Activated CD8-positive, alpha-beta T cell treated with anti-CD3 and anti-CD28 coated beads for 36 hours (primary cell): ENCODE measurements around the gene TIPARP. TPM values are rescaled to one million over a fixed set of nuclear protein-coding genes. Genes with fewer than 3 reads are reported as not detected.
A peak's percentile ranks its signal among the peaks of the same experiment; 100 is the strongest.
"Not testable (repeated sequence)": the region's sequence is repeated elsewhere in the genome, so short reads cannot be mapped to it uniquely, and the experiment has no call there.

Experiments used
- ATAC-seq: fragments of 200-7000 bp; cut with Tn5 transposase; one replicate; pipeline ENCODE4 v1.10.0; 2021; ENCODE audit warnings: mild to moderate bottlenecking, moderate library complexity
- CTCF ChIA-PET: fragments of 350-600 bp; sonication (Branson Sonifier 250); formaldehyde crosslinking; loops from one replicate; lab custom pipeline; 2021; ENCODE audit warnings: antibody characterized with exemption; lab: Charles Lee
- POLR2A ChIA-PET: fragments of 350-600 bp; sonication (Branson Sonifier 250); formaldehyde crosslinking; loops from one replicate; lab custom pipeline; 2021; ENCODE audit warnings: antibody characterized with exemption; lab: Charles Lee
- DNase-seq: peaks from one replicate; pipeline ENCODE4 v3.0.0-alpha.2; 2020
- H3K27ac Mint-ChIP-seq: one replicate; pipeline ENCODE4 v1.8.0; 2021; ENCODE audit warnings: mild to moderate bottlenecking, mixed read lengths
- H3K27me3 Mint-ChIP-seq: one replicate; pipeline ENCODE4 v1.8.0; 2021; ENCODE audit warnings: mixed read lengths
- H3K36me3 Mint-ChIP-seq: one replicate; pipeline ENCODE4 v1.8.0; 2021; ENCODE audit warnings: low read depth, mixed read lengths
- H3K4me1 Mint-ChIP-seq: one replicate; pipeline ENCODE4 v1.8.0; 2021; ENCODE audit warnings: low read depth, mixed read lengths
- H3K4me3 Mint-ChIP-seq: one replicate; pipeline ENCODE4 v1.8.0; 2021; ENCODE audit warnings: mild to moderate bottlenecking, moderate library complexity, mixed read lengths
- H3K9me3 Mint-ChIP-seq: one replicate; pipeline ENCODE4 v1.8.0; 2021; ENCODE audit warnings: mixed read lengths
- intact Hi-C: fragments of 100-400 bp; cut with micrococcal nuclease; formaldehyde crosslinking; loops from one replicate; pipeline ENCODE4 v1.10.0; 2022
- total RNA-seq, 2 experiments: library from RNA; stranded (reverse); gene quantifications; one replicate each; pipeline ENCODE4 v1.2.3, GENCODE V29; 2021
- TF ChIP-seq, protein P1 (sequence below): fragments of 200-600 bp; IDR thresholded peaks from one replicate; pipeline ENCODE4 v1.8.0; 2022; ENCODE audit warnings: antibody characterized with exemption, mild to moderate bottlenecking

Gene TIPARP
- total RNA-seq, 2 experiments from 2014 or later, result 28.0 to 30.0 TPM

DNA sequence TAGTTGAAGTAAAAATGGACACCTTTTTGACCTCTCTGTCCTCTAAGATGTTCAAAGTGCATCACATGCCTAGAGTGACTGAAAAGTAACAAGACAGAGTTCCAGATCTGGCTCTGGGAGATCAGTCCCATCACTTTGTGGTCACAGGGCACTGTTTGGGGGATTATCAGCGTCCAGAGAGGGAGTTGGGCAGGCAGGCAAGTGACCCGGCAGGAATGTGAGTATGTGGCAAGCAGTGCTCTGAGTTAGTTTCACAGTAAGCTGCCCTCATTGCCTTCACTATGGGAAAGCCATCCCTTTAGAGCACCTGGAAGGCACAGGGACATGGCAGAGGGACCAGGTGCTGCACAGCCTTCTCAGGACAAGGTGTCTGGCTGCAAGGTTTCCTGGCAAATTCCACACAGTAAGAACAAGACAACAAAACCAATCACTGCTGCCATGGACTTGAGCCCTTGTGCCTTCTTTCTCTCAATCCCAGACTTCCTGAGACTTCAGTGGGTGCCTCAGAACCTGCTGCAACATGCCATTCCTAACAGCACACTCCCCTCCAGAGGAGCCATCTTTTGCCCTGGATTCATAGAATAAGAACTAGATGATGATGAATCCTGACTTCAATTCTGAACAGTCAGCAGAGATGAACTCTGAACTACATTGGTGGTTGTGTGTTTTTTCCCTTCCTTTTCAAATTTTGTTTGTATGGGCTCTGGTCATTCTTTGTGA, 55.2 kb downstream of the TIPARP start:
- ATAC-seq, result no peak
- POLR2A ChIA-PET, result no interaction called here
- H3K27ac Mint-ChIP-seq, result no peak overlapping the region
- no peaks in the 10 kb centered on the region for H3K27me3 Mint-ChIP-seq
- no peak overlapping the region for H3K4me3 Mint-ChIP-seq
- no peak for DNase-seq
- H3K4me1 Mint-ChIP-seq, result no peaks in the 10 kb centered on the region
- no peaks in the 10 kb centered on the region for H3K9me3 Mint-ChIP-seq
- H3K36me3 Mint-ChIP-seq, result no peaks in the 10 kb centered on the region
- intact Hi-C loops, result no loop called here
- CTCF ChIA-PET, result interaction anchor here (0.9 kb wide), 1 partner anchor 257 kb away, joined by 3 read pairs; no protein-coding TSS in a partner anchor
- TF ChIP-seq, protein P1, sequence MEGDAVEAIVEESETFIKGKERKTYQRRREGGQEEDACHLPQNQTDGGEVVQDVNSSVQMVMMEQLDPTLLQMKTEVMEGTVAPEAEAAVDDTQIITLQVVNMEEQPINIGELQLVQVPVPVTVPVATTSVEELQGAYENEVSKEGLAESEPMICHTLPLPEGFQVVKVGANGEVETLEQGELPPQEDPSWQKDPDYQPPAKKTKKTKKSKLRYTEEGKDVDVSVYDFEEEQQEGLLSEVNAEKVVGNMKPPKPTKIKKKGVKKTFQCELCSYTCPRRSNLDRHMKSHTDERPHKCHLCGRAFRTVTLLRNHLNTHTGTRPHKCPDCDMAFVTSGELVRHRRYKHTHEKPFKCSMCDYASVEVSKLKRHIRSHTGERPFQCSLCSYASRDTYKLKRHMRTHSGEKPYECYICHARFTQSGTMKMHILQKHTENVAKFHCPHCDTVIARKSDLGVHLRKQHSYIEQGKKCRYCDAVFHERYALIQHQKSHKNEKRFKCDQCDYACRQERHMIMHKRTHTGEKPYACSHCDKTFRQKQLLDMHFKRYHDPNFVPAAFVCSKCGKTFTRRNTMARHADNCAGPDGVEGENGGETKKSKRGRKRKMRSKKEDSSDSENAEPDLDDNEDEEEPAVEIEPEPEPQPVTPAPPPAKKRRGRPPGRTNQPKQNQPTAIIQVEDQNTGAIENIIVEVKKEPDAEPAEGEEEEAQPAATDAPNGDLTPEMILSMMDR, result no peak

GRCh38 chr3:156731813-156732212, 57.4 kb downstream of the TIPARP start:
- CTCF ChIA-PET, result interaction anchor here (0.6 kb wide), 1 partner anchor 36 kb away, joined by 3 read pairs; no protein-coding TSS in a partner anchor
- H3K27ac Mint-ChIP-seq, result no peak overlapping the region

GRCh38 chr3:156732261-156732660, 57.9 kb downstream of the TIPARP start:
- no peak overlapping the region for H3K27ac Mint-ChIP-seq
- peaks cover 3% of the 10 kb centered on the region for H3K9me3 Mint-ChIP-seq
- no peaks in the 10 kb centered on the region for H3K36me3 Mint-ChIP-seq
- ChIA-PET POLR2A (no interaction called here), CTCF (no interaction called here)
- intact Hi-C loops, result no loop called here
- TF ChIP-seq, protein P1, result no peak
- H3K27me3 Mint-ChIP-seq, result no peaks in the 10 kb centered on the region
- DNase-seq, result no peak
- H3K4me3 Mint-ChIP-seq, result no peak overlapping the region
- no peaks in the 10 kb centered on the region for H3K4me1 Mint-ChIP-seq
- no peak for ATAC-seq

More at GRCh38 chr3:156731813-156732212, 57.4 kb downstream of the TIPARP start:
- POLR2A ChIA-PET, result no interaction called here
- Mint-ChIP-seq H3K27me3 (no peaks in the 10 kb centered on the region), H3K4me3 (no peak overlapping the region), H3K4me1 (no peaks in the 10 kb centered on the region), H3K9me3 (peaks cover 3% of the 10 kb centered on the region), H3K36me3 (no peaks in the 10 kb centered on the region)
- TF ChIP-seq, protein P1, result no peak
- ATAC-seq (no peak), DNase-seq (no peak)
- intact Hi-C loops, result no loop called here

- no peaks in the 10 kb centered on the region for H3K4me1 Mint-ChIP-seq
- peaks cover 3% of the 10 kb centered on the region for H3K9me3 Mint-ChIP-seq
- DNase-seq (peak; percentile 10), ATAC-seq (no peak)
- TF ChIP-seq, protein P1, result no peak
- CTCF ChIA-PET, result no interaction called here
- H3K27me3 Mint-ChIP-seq, result no peaks in the 10 kb centered on the region
- H3K27ac Mint-ChIP-seq, result no peak overlapping the region
- POLR2A ChIA-PET, result no interaction called here
- H3K4me3 Mint-ChIP-seq, result no peak overlapping the region
- intact Hi-C loops, result no loop called here
- H3K36me3 Mint-ChIP-seq, result no peaks in the 10 kb centered on the region
Observed at GRCh38 chr3:156732715-156733421, 58.5 kb downstream of the TIPARP start.

- H3K27ac Mint-ChIP-seq, H3K36me3 Mint-ChIP-seq, ATAC-seq, intact Hi-C loops, POLR2A ChIA-PET, H3K4me1 Mint-ChIP-seq, DNase-seq, H3K9me3 Mint-ChIP-seq, H3K27me3 Mint-ChIP-seq, H3K4me3 Mint-ChIP-seq, CTCF ChIA-PET: not testable (repeated sequence)
Observed at GRCh38 chr3:156734661-156735060, 60.3 kb downstream of the TIPARP start.
